GM21447 (cell line): ENCODE data around the gene THRA.

Experiments
- ATAC-seq: cut with Tn5 transposase; IDR thresholded peaks from one replicate; pipeline ENCODE4 v1.9.1; 2021; ENCODE audit not compliant: unreplicated experiment

Gene THRA

GRCh38 chr17:40026816-40027613 lies 35.8 kb upstream of the THRA start:
- ATAC-seq, result no peak

- no peak for ATAC-seq
Measured at GRCh38 chr17:40027614-40028012, 35.2 kb upstream of the THRA start.

- no peak for ATAC-seq
Measured at GRCh38 chr17:40028595-40028994, 34.2 kb upstream of the THRA start.

- ATAC-seq, result no peak
Measured at GRCh38 chr17:40031706-40032105, 31.1 kb upstream of the THRA start.

GRCh38 chr17:40032322-40033320 lies 30.1 kb upstream of the THRA start:
- no peak for ATAC-seq

- no peak for ATAC-seq
Measured at GRCh38 chr17:40033339-40033738, 29.4 kb upstream of the THRA start.

- ATAC-seq, result no peak
Measured at GRCh38 chr17:40034426-40035161, 28.2 kb upstream of the THRA start.

GRCh38 chr17:40035162-40035559 lies 27.6 kb upstream of the THRA start:
- ATAC-seq, result no peak

- ATAC-seq, result no peak
Measured at GRCh38 chr17:40038882-40039513, 23.8 kb upstream of the THRA start.

- ATAC-seq, result no peak
Measured at GRCh38 chr17:40041196-40041595, 21.6 kb upstream of the THRA start.

GRCh38 chr17:40056379-40057015 lies 6.3 kb upstream of the THRA start:
- no peak for ATAC-seq

- no peak for ATAC-seq
Measured at GRCh38 chr17:40058186-40058784, 4.5 kb upstream of the THRA start.

GRCh38 chr17:40058865-40059264 lies 3.9 kb upstream of the THRA start:
- no peak for ATAC-seq

- ATAC-seq, result no peak
Measured at GRCh38 chr17:40059729-40060475, 2.9 kb upstream of the THRA start.

- ATAC-seq, result no peak
Measured at GRCh38 chr17:40060887-40061608, 1.7 kb upstream of the THRA start.

- ATAC-seq, result no peak
Measured at GRCh38 chr17:40061609-40062038, 1.1 kb upstream of the THRA start.

- ATAC-seq, result peak; percentile 43
Measured at GRCh38 chr17:40063187-40063771, 514 bp downstream of the THRA start.

GRCh38 chr17:40063901-40064531 lies 1.3 kb downstream of the THRA start:
- no peak for ATAC-seq
